ENCODE measurements around the gene IFI6. TPM values are rescaled to one million over a fixed set of nuclear protein-coding genes. Genes with fewer than 3 reads are reported as not detected.
"Not testable (repeated sequence)": the region's sequence is repeated elsewhere in the genome, so short reads cannot be mapped to it uniquely, and the experiment has no call there.

The IFI6 gene
- total RNA-seq, 2 experiments from 2014 or later: 271 to 272 TPM

- ATAC-seq: no peak
- Mint-ChIP-seq H3K27me3 (ENCODE audit: low read depth) (peaks cover 2% of the 10 kb centered on the region), H3K27ac (peak within 1 kb of the TSS; percentile 49), H3K9me3 (ENCODE audit: insufficient read depth) (no peaks in the 10 kb centered on the region), H3K4me3 (peak within 1 kb of the TSS; percentile 43), H3K36me3 (ENCODE audit: low read depth) (no peaks in the 10 kb centered on the region), H3K4me1 (ENCODE audit: low read depth) (peaks cover 73% of the 10 kb centered on the region)
- POLR2A ChIA-PET: interaction anchor here (2.0 kb wide), 1 partner anchor 28 kb away, joined by 8 read pairs; no protein-coding TSS in a partner anchor
- no peak for DNase-seq
- CTCF ChIA-PET: no interaction called here
Measured at GRCh38 chr1:27634985-27635367, 37.0 kb downstream of the IFI6 start, which contains the start of gene FGR. FGR (minus strand) TSS chr1:27635185; CDS start chr1:27623916, 11,269 bp downstream.

GRCh38 chr1:27634177-27634984 lies 37.6 kb downstream of the IFI6 start:
- CTCF ChIA-PET: no interaction called here
- H3K9me3 Mint-ChIP-seq (ENCODE audit: insufficient read depth): no peaks in the 10 kb centered on the region
- H3K4me3 Mint-ChIP-seq: peak overlapping the region; percentile 43
- POLR2A ChIA-PET: interaction anchor here (1.5 to 2.0 kb wide), 2 partner anchors 29 to 138 kb away, joined by 3 to 8 read pairs; partner anchors contain the start of gene STX12
- H3K27me3 Mint-ChIP-seq (ENCODE audit: low read depth): peaks cover 5% of the 10 kb centered on the region
- ATAC-seq (peak; percentile 45), DNase-seq (peak; percentile 51)
- peak overlapping the region; percentile 49 for H3K27ac Mint-ChIP-seq
- peaks cover 77% of the 10 kb centered on the region for H3K4me1 Mint-ChIP-seq (ENCODE audit: low read depth)
- no peaks in the 10 kb centered on the region for H3K36me3 Mint-ChIP-seq (ENCODE audit: low read depth)

GRCh38 chr1:27633640-27634176 lies 38.3 kb downstream of the IFI6 start:
- POLR2A ChIA-PET: interaction anchor here (0.6 to 2.0 kb wide), 5 partner anchors 15 to 139 kb away, joined by 3 to 8 read pairs (median 4); partner anchors contain the start of gene STX12
- DNase-seq: no peak
- Mint-ChIP-seq H3K36me3 (ENCODE audit: low read depth) (no peaks in the 10 kb centered on the region), H3K4me3 (peak overlapping the region; percentile 55), H3K27me3 (ENCODE audit: low read depth) (peaks cover 7% of the 10 kb centered on the region), H3K4me1 (ENCODE audit: low read depth) (peaks cover 77% of the 10 kb centered on the region), H3K9me3 (ENCODE audit: insufficient read depth) (no peaks in the 10 kb centered on the region), H3K27ac (peak overlapping the region; percentile 75)
- peak; percentile 3 for ATAC-seq
- CTCF ChIA-PET: interaction anchor here (4.3 to 6.4 kb wide), 2 partner anchors 25 to 28 kb away, joined by 19 to 51 read pairs; no protein-coding TSS in a partner anchor

- no peak for DNase-seq
- POLR2A ChIA-PET: interaction anchor here (0.6 to 2.0 kb wide), 5 partner anchors 15 to 140 kb away, joined by 3 to 8 read pairs (median 4); partner anchors contain the start of gene STX12
Measured at GRCh38 chr1:27633298-27633610, 38.7 kb downstream of the IFI6 start.

GRCh38 chr1:27632387-27633297 lies 39.4 kb downstream of the IFI6 start:
- Mint-ChIP-seq H3K4me3 (peak overlapping the region; percentile 55), H3K4me1 (ENCODE audit: low read depth) (peaks cover 76% of the 10 kb centered on the region), H3K9me3 (ENCODE audit: insufficient read depth) (no peaks in the 10 kb centered on the region), H3K27ac (peak overlapping the region; percentile 75), H3K27me3 (ENCODE audit: low read depth) (peaks cover 7% of the 10 kb centered on the region), H3K36me3 (ENCODE audit: low read depth) (no peaks in the 10 kb centered on the region)
- ATAC-seq (peak; percentile 72), DNase-seq (peak; percentile 77)
- POLR2A ChIA-PET: interaction anchor here (0.6 to 2.0 kb wide), 7 partner anchors 12 to 140 kb away, joined by 3 to 8 read pairs (median 4); partner anchors contain the start of gene STX12
- CTCF ChIA-PET: interaction anchor here (1.5 to 6.4 kb wide), 4 partner anchors 21 to 29 kb away, joined by 5 to 51 read pairs (median 12); no protein-coding TSS in a partner anchor

More at GRCh38 chr1:27633298-27633610, 38.7 kb downstream of the IFI6 start:
- peaks cover 80% of the 10 kb centered on the region for H3K4me1 Mint-ChIP-seq (ENCODE audit: low read depth)
- H3K9me3 Mint-ChIP-seq (ENCODE audit: insufficient read depth): no peaks in the 10 kb centered on the region
- no peaks in the 10 kb centered on the region for H3K36me3 Mint-ChIP-seq (ENCODE audit: low read depth)
- H3K27ac Mint-ChIP-seq: peak overlapping the region; percentile 75
- H3K27me3 Mint-ChIP-seq (ENCODE audit: low read depth): peaks cover 7% of the 10 kb centered on the region
- ATAC-seq: no peak
- CTCF ChIA-PET: interaction anchor here (4.3 to 6.4 kb wide), 2 partner anchors 24 to 28 kb away, joined by 19 to 51 read pairs; no protein-coding TSS in a partner anchor
- peak overlapping the region; percentile 55 for H3K4me3 Mint-ChIP-seq

GRCh38 chr1:27630859-27631491 lies 41.0 kb downstream of the IFI6 start:
- Mint-ChIP-seq H3K4me3 (no peak overlapping the region), H3K27me3 (ENCODE audit: low read depth) (peaks cover 9% of the 10 kb centered on the region), H3K36me3 (ENCODE audit: low read depth) (no peaks in the 10 kb centered on the region), H3K9me3 (ENCODE audit: insufficient read depth) (no peaks in the 10 kb centered on the region), H3K27ac (peak overlapping the region; percentile 56), H3K4me1 (ENCODE audit: low read depth) (peaks cover 69% of the 10 kb centered on the region)
- ATAC-seq: no peak
- CTCF ChIA-PET: interaction anchor here (1.5 to 6.4 kb wide), 5 partner anchors 13 to 31 kb away, joined by 5 to 51 read pairs (median 7); no protein-coding TSS in a partner anchor
- POLR2A ChIA-PET: interaction anchor here (0.5 to 1.5 kb wide), 5 partner anchors 12 to 371 kb away, joined by 3 to 4 read pairs (median 3); partner anchors contain the start of gene STX12
- no peak for DNase-seq

- Mint-ChIP-seq H3K27ac (no peak overlapping the region), H3K4me3 (no peak overlapping the region), H3K4me1 (ENCODE audit: low read depth) (peaks cover 58% of the 10 kb centered on the region), H3K36me3 (ENCODE audit: low read depth) (no peaks in the 10 kb centered on the region), H3K27me3 (ENCODE audit: low read depth) (peaks cover 9% of the 10 kb centered on the region), H3K9me3 (ENCODE audit: insufficient read depth) (no peaks in the 10 kb centered on the region)
- ATAC-seq (no peak), DNase-seq (no peak)
- ChIA-PET POLR2A (interaction anchor here (1.0 kb wide), 2 partner anchors 30 to 139 kb away, joined by 3 to 5 read pairs; partner anchors contain the start of gene WASF2), CTCF (interaction anchor here (1.1 to 6.4 kb wide), 11 partner anchors 9 to 41 kb away, joined by 3 to 51 read pairs (median 6); no protein-coding TSS in a partner anchor)
Measured at GRCh38 chr1:27628712-27629111, 43.3 kb downstream of the IFI6 start.

- H3K9me3 Mint-ChIP-seq (ENCODE audit: insufficient read depth); POLR2A ChIA-PET; H3K27me3 Mint-ChIP-seq (ENCODE audit: low read depth); H3K36me3 Mint-ChIP-seq (ENCODE audit: low read depth); ATAC-seq; H3K4me3 Mint-ChIP-seq; DNase-seq; H3K27ac Mint-ChIP-seq: not testable (repeated sequence)
- CTCF ChIA-PET: interaction anchor here (1.1 to 6.4 kb wide), 7 partner anchors 11 to 42 kb away, joined by 3 to 51 read pairs (median 7); no protein-coding TSS in a partner anchor
- H3K4me1 Mint-ChIP-seq (ENCODE audit: low read depth): peaks cover 49% of the 10 kb centered on the region
Measured at GRCh38 chr1:27627733-27628132, 44.3 kb downstream of the IFI6 start.

GRCh38 chr1:27627061-27627460 lies 44.9 kb downstream of the IFI6 start:
- H3K4me1 Mint-ChIP-seq (ENCODE audit: low read depth): peaks cover 44% of the 10 kb centered on the region
- no peak overlapping the region for H3K4me3 Mint-ChIP-seq

GRCh38 chr1:27626031-27626935 lies 45.7 kb downstream of the IFI6 start:
- H3K27ac Mint-ChIP-seq: peak overlapping the region; percentile 74
- H3K4me1 Mint-ChIP-seq (ENCODE audit: low read depth): peaks cover 36% of the 10 kb centered on the region
- no peaks in the 10 kb centered on the region for H3K9me3 Mint-ChIP-seq (ENCODE audit: insufficient read depth)
- H3K36me3 Mint-ChIP-seq (ENCODE audit: low read depth): no peaks in the 10 kb centered on the region
- no peak for DNase-seq
- CTCF ChIA-PET: interaction anchor here (0.6 to 1.4 kb wide), 2 partner anchors 18 to 36 kb away, joined by 3 to 11 read pairs; no protein-coding TSS in a partner anchor
- POLR2A ChIA-PET: interaction anchor here (0.8 kb wide), 1 partner anchor 36 kb away, joined by 3 read pairs; no protein-coding TSS in a partner anchor
- H3K4me3 Mint-ChIP-seq: no peak overlapping the region
- peaks cover 9% of the 10 kb centered on the region for H3K27me3 Mint-ChIP-seq (ENCODE audit: low read depth)
- ATAC-seq: no peak

More at GRCh38 chr1:27627061-27627460, 44.9 kb downstream of the IFI6 start:
- H3K27me3 Mint-ChIP-seq (ENCODE audit: low read depth): peaks cover 9% of the 10 kb centered on the region
- H3K9me3 Mint-ChIP-seq (ENCODE audit: insufficient read depth): no peaks in the 10 kb centered on the region
- ChIA-PET CTCF (interaction anchor here (1.3 to 2.0 kb wide), 2 partner anchors 19 to 32 kb away, joined by 3 to 7 read pairs; no protein-coding TSS in a partner anchor), POLR2A (no interaction called here)
- no peak for DNase-seq
- ATAC-seq: no peak
- no peak overlapping the region for H3K27ac Mint-ChIP-seq
- H3K36me3 Mint-ChIP-seq (ENCODE audit: low read depth): no peaks in the 10 kb centered on the region
